Progenitor cell of endocrine pancreas (in vitro differentiated cells): ENCODE measurements around the gene NRBF2. TPM values are rescaled to one million over a fixed set of nuclear protein-coding genes. Genes with fewer than 3 reads are reported as not detected.
A peak's percentile ranks its signal among the peaks of the same experiment; 100 is the strongest.

Source experiments
- DNase-seq: peaks from one replicate; pipeline ENCODE4 v3.0.0; 2021; ENCODE audit warnings: low spot score; ENCODE audit not compliant: unreplicated experiment
- H3K27ac Mint-ChIP-seq: 2 replicates; pipeline ENCODE4 v1.8.0; 2021; ENCODE audit warnings: mild to moderate bottlenecking, moderate library complexity, mixed read lengths
- H3K27me3 Mint-ChIP-seq: 2 replicates; pipeline ENCODE4 v1.8.0; 2021; ENCODE audit warnings: mixed read lengths
- H3K36me3 Mint-ChIP-seq: 2 replicates; pipeline ENCODE4 v1.8.0; 2022; ENCODE audit warnings: mixed read lengths; ENCODE audit not compliant: insufficient read depth
- H3K4me1 Mint-ChIP-seq: 2 replicates; pipeline ENCODE4 v1.8.0; 2021; ENCODE audit warnings: low read depth, mixed read lengths
- H3K4me3 Mint-ChIP-seq: 2 replicates; pipeline ENCODE4 v1.8.0; 2021; ENCODE audit warnings: low read depth, mild to moderate bottlenecking, moderate library complexity, mixed read lengths
- H3K9me3 Mint-ChIP-seq: 2 replicates; pipeline ENCODE4 v1.8.0; 2021; ENCODE audit warnings: low read depth, mixed read lengths
- total RNA-seq: library from RNA; stranded (reverse); gene quantifications from 2 replicates; pipeline ENCODE4 v1.2.1, GENCODE V29; 2021
- TF ChIP-seq, protein P1 (sequence below): fragments of 200-600 bp; sonication (generic); IDR thresholded peaks from one replicate; pipeline ENCODE4 v1.5.0; 2021; ENCODE audit warnings: antibody characterized with exemption, mild to moderate bottlenecking; ENCODE audit not compliant: unreplicated experiment

NRBF2 gene
- total RNA-seq, 1 donor from 2014 or later = 20.3 TPM

GRCh38 chr10:63137306-63137705 lies 4.2 kb downstream of the NRBF2 start:
- H3K27ac Mint-ChIP-seq = peak overlapping the region; percentile 40
- peaks cover 24% of the 10 kb centered on the region for H3K4me1 Mint-ChIP-seq
- TF ChIP-seq, protein P1, sequence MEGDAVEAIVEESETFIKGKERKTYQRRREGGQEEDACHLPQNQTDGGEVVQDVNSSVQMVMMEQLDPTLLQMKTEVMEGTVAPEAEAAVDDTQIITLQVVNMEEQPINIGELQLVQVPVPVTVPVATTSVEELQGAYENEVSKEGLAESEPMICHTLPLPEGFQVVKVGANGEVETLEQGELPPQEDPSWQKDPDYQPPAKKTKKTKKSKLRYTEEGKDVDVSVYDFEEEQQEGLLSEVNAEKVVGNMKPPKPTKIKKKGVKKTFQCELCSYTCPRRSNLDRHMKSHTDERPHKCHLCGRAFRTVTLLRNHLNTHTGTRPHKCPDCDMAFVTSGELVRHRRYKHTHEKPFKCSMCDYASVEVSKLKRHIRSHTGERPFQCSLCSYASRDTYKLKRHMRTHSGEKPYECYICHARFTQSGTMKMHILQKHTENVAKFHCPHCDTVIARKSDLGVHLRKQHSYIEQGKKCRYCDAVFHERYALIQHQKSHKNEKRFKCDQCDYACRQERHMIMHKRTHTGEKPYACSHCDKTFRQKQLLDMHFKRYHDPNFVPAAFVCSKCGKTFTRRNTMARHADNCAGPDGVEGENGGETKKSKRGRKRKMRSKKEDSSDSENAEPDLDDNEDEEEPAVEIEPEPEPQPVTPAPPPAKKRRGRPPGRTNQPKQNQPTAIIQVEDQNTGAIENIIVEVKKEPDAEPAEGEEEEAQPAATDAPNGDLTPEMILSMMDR = no peak
- H3K4me3 Mint-ChIP-seq = no peak overlapping the region
- DNase-seq = no peak
- H3K36me3 Mint-ChIP-seq = peaks cover 6% of the 10 kb centered on the region
- H3K9me3 Mint-ChIP-seq = peaks cover 6% of the 10 kb centered on the region
- H3K27me3 Mint-ChIP-seq = no peaks in the 10 kb centered on the region

DNA sequence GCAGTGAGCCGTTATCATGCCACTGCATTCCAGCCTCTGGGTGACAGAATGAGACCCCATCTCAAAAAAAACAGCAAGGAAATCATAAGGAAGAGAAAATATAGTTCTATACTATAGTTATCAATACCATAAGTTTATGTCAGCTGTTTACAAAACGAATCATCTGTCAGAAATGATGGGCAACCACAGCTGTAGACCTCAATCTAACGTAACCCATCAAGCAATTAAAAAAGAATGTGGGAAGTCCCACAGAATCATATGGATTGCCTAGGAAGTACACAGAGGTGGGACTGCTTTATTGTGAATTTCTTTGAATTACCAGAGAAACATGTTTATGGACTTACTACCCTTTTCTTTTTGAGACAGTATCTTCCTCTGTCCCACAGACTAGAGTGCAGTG lies 6.9 kb downstream of the NRBF2 start:
- Mint-ChIP-seq H3K9me3 (no peaks in the 10 kb centered on the region), H3K27ac (no peak overlapping the region), H3K36me3 (no peaks in the 10 kb centered on the region), H3K4me1 (peaks cover 16% of the 10 kb centered on the region), H3K4me3 (no peak overlapping the region), H3K27me3 (no peaks in the 10 kb centered on the region)
- no peak for DNase-seq
- TF ChIP-seq, protein P1 = no peak

- no peaks in the 10 kb centered on the region for H3K9me3 Mint-ChIP-seq
- TF ChIP-seq, protein P1 = no peak
Observed at GRCh38 chr10:63142136-63142535, 9.0 kb downstream of the NRBF2 start.

GRCh38 chr10:63143987-63144386 lies 10.9 kb downstream of the NRBF2 start:
- Mint-ChIP-seq H3K27ac (no peak overlapping the region), H3K9me3 (no peaks in the 10 kb centered on the region), H3K36me3 (peaks cover 1% of the 10 kb centered on the region), H3K27me3 (no peaks in the 10 kb centered on the region), H3K4me1 (no peaks in the 10 kb centered on the region), H3K4me3 (no peak overlapping the region)
- DNase-seq = no peak
- TF ChIP-seq, protein P1 = no peak

More at GRCh38 chr10:63142136-63142535, 9.0 kb downstream of the NRBF2 start:
- H3K36me3 Mint-ChIP-seq = no peaks in the 10 kb centered on the region
- H3K4me3 Mint-ChIP-seq = no peak overlapping the region
- peaks cover 12% of the 10 kb centered on the region for H3K4me1 Mint-ChIP-seq
- H3K27ac Mint-ChIP-seq = no peak overlapping the region
- no peak for DNase-seq
- H3K27me3 Mint-ChIP-seq = no peaks in the 10 kb centered on the region

DNA sequence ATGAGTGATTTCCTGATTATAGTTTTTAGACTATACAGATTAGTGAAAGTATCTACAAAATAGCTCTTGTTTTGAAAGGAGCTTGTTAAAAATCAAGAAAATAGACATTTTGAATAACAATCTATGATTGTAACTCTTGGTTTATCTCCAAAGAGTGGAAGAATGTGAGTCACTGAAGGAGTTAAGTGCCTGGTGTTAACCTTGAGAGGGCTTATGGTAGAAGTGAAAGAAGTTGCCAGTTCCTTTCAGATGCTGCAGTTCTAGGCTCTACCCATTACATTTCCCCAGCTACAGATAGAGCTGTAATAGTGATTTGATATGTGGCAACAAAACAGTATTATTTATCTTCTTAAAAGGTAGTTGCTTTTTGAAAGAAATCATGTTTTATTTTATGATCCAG lies 12.7 kb downstream of the NRBF2 start:
- Mint-ChIP-seq H3K4me1 (no peaks in the 10 kb centered on the region), H3K4me3 (no peak overlapping the region), H3K27me3 (no peaks in the 10 kb centered on the region), H3K9me3 (no peaks in the 10 kb centered on the region), H3K36me3 (peaks cover 4% of the 10 kb centered on the region), H3K27ac (no peak overlapping the region)
- TF ChIP-seq, protein P1 = no peak
- DNase-seq = no peak
